Measurements from ENCODE around the gene MVB12B. TPM values are rescaled to one million over a fixed set of nuclear protein-coding genes. Genes with fewer than 3 reads are reported as not detected.

MVB12B gene
- total RNA-seq, 4 donors from 2014 or later: 27.2 to 36.9 (median 33.2) TPM

DNA sequence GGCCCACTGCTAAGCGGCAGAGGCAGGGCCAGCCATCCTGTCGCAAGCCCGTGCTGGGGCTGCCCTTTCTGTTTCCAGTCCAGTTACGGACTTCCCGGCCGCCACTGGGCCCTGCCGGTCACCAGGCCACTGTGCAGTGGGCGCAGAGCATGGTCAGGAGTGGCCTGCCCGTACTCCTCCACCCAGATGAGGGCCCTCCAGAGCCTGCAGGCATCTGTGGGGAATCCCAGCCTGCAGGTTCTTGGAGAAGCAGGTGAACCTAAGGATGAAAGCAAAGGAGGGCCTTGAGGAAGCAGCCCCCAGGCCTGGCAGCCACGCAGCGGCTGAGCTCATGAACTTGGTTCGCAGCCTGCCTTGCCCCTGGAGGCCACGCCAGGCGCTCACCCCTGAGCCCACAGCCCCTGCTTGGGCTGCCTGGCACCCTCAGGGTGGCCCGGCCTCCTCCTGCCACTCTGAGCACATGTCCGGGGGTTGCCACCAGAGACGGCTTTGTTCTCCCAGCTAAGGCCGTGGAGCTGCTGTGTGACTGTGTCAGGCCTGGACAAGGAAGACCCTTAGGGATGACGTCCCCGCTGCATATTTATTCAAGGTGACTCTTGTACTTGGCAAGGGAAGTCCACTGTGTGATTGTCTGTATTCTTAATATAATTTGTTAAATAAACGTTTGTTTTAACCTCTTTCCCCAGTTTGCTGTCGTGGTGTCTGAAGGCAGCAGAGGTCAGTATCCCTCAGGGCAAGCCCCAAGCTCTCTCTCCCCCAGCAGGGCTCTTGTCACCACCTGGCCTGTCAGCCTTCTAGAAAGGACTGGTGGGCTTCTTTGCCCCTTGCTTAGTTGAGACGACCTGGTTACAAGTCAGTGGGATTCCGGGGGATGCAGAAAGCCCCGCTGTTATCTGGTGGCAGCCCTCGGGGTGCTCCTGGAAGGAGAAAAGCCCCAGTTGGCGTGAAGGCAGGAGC is 180.0 kb downstream of the MVB12B start:
- Histone ChIP-seq H3K4me3 (no peak overlapping the region), H3K4me1 (peaks cover 0 to 5% (median 0%) of the 10 kb centered on the region in 4 donors), H3K27me3 (peaks cover 0 to 11% of the 10 kb centered on the region in 2 donors), H3K36me3 (peaks cover 0 to 35% (median 8%) of the 10 kb centered on the region in 3 donors), H3K9me3 (no peaks in the 10 kb centered on the region), H3K27ac (peak overlapping the region in 2 of 4 donors; percentile 16 to 62)
- TF ChIP-seq, protein P1, sequence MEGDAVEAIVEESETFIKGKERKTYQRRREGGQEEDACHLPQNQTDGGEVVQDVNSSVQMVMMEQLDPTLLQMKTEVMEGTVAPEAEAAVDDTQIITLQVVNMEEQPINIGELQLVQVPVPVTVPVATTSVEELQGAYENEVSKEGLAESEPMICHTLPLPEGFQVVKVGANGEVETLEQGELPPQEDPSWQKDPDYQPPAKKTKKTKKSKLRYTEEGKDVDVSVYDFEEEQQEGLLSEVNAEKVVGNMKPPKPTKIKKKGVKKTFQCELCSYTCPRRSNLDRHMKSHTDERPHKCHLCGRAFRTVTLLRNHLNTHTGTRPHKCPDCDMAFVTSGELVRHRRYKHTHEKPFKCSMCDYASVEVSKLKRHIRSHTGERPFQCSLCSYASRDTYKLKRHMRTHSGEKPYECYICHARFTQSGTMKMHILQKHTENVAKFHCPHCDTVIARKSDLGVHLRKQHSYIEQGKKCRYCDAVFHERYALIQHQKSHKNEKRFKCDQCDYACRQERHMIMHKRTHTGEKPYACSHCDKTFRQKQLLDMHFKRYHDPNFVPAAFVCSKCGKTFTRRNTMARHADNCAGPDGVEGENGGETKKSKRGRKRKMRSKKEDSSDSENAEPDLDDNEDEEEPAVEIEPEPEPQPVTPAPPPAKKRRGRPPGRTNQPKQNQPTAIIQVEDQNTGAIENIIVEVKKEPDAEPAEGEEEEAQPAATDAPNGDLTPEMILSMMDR (IDR thresholded peaks at IDR 0.05): no peak
- TF ChIP-seq EP300 (IDR thresholded peaks at IDR 0.05): no peak
- TF ChIP-seq POLR2A (IDR thresholded peaks at IDR 0.05): no peak
- WGBS, 2 donors: 67 to 69% methylated on average over 25 to 27 of the region's 27 CpGs
- DNase-seq (ENCODE audit: low spot score in 2 of 2): no peak

DNA sequence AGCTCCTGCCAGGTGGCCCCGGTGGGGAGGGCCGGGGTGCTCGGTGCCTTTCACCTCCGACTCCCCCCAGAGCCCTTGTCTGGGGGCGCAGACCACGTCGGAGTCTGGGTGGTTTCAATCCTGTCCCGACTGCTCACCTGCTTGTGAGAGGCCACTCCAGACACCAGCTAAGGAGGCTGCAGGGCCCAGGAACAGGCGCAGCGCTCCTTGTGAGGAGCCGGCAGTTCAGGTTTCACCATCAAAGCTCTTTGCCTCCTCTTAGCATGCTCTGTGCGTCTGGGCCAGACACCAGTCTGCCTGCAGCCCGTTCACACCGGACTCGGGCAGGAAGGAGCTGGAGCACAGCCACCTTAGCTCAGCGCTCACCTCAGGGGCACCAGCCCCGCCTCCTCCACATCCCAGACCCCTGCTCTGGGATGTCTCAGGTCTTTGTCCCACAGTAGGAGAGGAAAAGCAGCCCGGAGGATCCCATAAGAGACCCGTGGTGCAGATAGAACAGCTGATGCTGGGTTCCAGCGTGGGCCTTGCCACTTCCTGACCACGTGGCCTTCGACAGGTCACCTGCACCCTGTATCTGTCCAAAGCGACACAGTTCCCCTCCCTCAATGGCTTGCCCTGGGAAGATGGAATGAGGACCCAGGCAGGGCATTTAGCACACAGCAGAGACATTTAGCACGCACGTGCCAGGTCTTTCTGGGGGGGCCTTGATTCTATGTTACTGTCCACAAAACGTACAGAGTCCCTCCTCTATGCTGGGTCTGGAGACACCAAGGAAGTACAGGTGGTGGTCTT is 180.9 kb downstream of the MVB12B start:
- Histone ChIP-seq H3K9me3 (no peaks in the 10 kb centered on the region), H3K4me1 (peaks cover 0 to 5% (median 0%) of the 10 kb centered on the region in 4 donors), H3K27ac (peak overlapping the region in 1 of 4 donors; percentile 62), H3K36me3 (peaks cover 0 to 35% (median 8%) of the 10 kb centered on the region in 3 donors), H3K4me3 (no peak overlapping the region), H3K27me3 (peaks cover 0 to 11% of the 10 kb centered on the region in 2 donors)
- WGBS, 2 donors: 67 to 69% methylated on average over 19 to 26 of the region's 26 CpGs
- TF ChIP-seq EP300 (IDR thresholded peaks at IDR 0.05) (no peak), POLR2A (IDR thresholded peaks at IDR 0.05) (no peak)
- TF ChIP-seq, protein P1 (IDR thresholded peaks at IDR 0.05): no peak
- no peak for DNase-seq (ENCODE audit: low spot score in 2 of 2)

DNA sequence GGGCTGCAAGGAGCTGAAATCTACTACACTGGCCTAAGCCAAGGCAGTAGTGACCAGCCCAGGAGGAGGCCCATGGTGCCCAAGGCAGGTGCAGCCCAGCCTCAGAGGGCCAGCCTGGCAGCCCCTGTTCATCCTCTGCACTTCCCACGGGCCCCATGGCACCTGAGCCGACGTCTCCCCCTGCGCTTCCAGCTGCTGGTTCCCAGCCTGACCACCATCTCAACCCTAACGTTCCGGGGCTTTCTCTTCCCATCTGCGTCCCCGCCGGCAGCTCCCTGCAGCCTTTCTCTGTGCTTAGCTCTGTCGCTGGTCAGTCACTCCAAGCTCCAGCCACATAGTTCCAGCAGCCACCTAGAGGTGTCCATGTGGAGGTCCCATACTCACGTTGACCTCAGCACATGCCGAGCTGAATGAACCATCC is 181.6 kb downstream of the MVB12B start:
- H3K36me3 ChIP-seq: peaks cover 0 to 29% (median 8%) of the 10 kb centered on the region in 3 donors
- peaks cover 0 to 17% of the 10 kb centered on the region in 2 donors for H3K27me3 ChIP-seq
- peaks cover 0 to 5% (median 0%) of the 10 kb centered on the region in 4 donors for H3K4me1 ChIP-seq
- no peak for DNase-seq (ENCODE audit: low spot score in 2 of 2)
- WGBS, 2 donors: 63 to 78% methylated on average over 12 of the region's 12 CpGs
- TF ChIP-seq POLR2A (IDR thresholded peaks at IDR 0.05) (no peak), EP300 (IDR thresholded peaks at IDR 0.05) (no peak)
- TF ChIP-seq, protein P1 (IDR thresholded peaks at IDR 0.05): no peak
- no peak overlapping the region for H3K4me3 ChIP-seq
- no peak overlapping the region for H3K27ac ChIP-seq
- H3K9me3 ChIP-seq: no peaks in the 10 kb centered on the region

DNA sequence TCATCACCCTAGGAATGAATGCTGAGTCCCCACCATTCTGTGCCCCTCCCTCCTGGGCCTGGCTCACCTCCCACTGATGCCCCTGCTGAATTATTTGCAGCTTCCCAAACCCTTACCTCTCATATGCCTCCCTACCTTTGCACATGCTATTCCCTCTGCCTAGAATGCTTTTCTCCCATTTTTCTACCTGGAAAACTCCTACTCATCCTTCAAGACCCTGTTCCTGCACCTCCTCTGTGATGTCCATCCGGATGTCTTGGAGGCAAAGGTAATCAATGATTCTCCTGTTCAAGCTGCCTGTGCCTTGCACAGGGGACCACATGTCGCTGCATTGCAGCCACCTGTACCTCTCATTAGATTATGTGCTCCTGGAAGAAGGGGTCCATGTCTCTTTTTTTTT is 182.3 kb downstream of the MVB12B start:
- TF ChIP-seq POLR2A (IDR thresholded peaks at IDR 0.05) (no peak), EP300 (IDR thresholded peaks at IDR 0.05) (no peak)
- TF ChIP-seq, protein P1 (IDR thresholded peaks at IDR 0.05): no peak
- Histone ChIP-seq H3K9me3 (no peaks in the 10 kb centered on the region), H3K27ac (no peak overlapping the region), H3K4me1 (peaks cover 0 to 10% (median 1%) of the 10 kb centered on the region in 4 donors), H3K27me3 (peaks cover 0 to 21% of the 10 kb centered on the region in 2 donors), H3K4me3 (no peak overlapping the region), H3K36me3 (peaks cover 0 to 22% (median under 1%) of the 10 kb centered on the region in 3 donors)
- DNase-seq (ENCODE audit: low spot score in 2 of 2): no peak
- WGBS, 2 donors: 100% methylated on average over 2 of the region's 2 CpGs

Measured in tibial nerve (tissue), 4 donors.